ENCODE results near the gene CRISPLD2. TPM values are rescaled to one million over a fixed set of nuclear protein-coding genes. Genes with fewer than 3 reads are reported as not detected.

Gene CRISPLD2
- total and polyA plus RNA-seq, 9 of the 15 experiments (the other 6 are each of a cell fraction or from before 2014, with no cell fraction given): 0.03 to 0.24 (median 0.04) TPM; not detected in 4

DNA sequence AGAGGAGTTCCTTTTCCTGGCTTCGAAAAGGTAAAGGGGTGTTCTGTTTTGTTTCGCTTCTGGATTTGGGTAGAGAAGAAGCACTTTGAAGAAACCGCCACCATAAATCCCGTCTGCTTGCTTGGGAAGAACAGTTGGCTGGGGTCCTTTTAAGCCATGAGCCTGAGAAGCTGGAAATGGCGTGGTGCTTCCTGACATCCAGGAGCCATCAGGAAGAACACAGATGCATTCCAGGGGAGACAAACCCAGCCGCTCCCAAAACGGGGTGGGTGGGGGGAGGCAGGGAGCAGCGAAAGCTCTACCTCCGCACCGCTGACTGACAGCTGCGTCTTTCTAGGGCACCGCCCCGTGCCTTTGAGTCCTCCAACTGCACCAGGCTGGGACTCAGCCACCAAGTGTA lies 99.9 kb downstream of the CRISPLD2 start (continued):
- TF ChIP-seq PKNOX1 (IDR thresholded peaks at IDR 0.05) (peak; percentile 93), PYGO2 (tag; IDR thresholded peaks at IDR 0.05) (no peak), NFIX (CRISPR knock-in tag; IDR thresholded peaks at IDR 0.05; ENCODE audit: low read depth) (no peak), KLF16 (IDR thresholded peaks at IDR 0.05) (no peak), ZNF224 (CRISPR knock-in tag; IDR thresholded peaks at IDR 0.05) (no peak), ZFP36 (IDR thresholded peaks at IDR 0.05; ENCODE audit: low read depth, low read length, partially characterized antibody) (no peak), ZNF384 (IDR thresholded peaks at IDR 0.05; ENCODE audit: low read depth, low read length) (no peak), USF1 (CRISPR knock-in tag; IDR thresholded peaks at IDR 0.05) (no peak), ZNF316 (IDR thresholded peaks at IDR 0.05) (no peak), DIDO1 (tag; IDR thresholded peaks at IDR 0.05; ENCODE audit: low read depth) (no peak)
- TF ChIP-seq, protein P1, sequence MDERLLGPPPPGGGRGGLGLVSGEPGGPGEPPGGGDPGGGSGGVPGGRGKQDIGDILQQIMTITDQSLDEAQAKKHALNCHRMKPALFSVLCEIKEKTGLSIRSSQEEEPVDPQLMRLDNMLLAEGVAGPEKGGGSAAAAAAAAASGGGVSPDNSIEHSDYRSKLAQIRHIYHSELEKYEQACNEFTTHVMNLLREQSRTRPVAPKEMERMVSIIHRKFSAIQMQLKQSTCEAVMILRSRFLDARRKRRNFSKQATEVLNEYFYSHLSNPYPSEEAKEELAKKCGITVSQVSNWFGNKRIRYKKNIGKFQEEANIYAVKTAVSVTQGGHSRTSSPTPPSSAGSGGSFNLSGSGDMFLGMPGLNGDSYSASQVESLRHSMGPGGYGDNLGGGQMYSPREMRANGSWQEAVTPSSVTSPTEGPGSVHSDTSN (CRISPR knock-in tag; IDR thresholded peaks at IDR 0.05; ENCODE audit: low read depth): 0 out of 2 replicates have a peak, but pooled peaks have one; percentile 29
- TF ChIP-seq, protein P1 (tag; conservative IDR thresholded peaks at IDR 0.05; ENCODE audit: low read depth): peak; percentile 49
